K562 (cell line): ENCODE results near the gene FARSB. TPM values are rescaled to one million over a fixed set of nuclear protein-coding genes. Genes with fewer than 3 reads are reported as not detected.
A peak's percentile ranks its signal among the peaks of the same experiment; 100 is the strongest.

Experiments
- ATAC-seq: fragments of 200-7000 bp; cut with Tn5 transposase; 3 replicates; pipeline ENCODE4 v1.9.1; 2020; ENCODE audit warnings: moderate library complexity
- BruUV-seq: library from RNA; stranded (reverse); fragments of 400-500 nt; replicated peaks from 2 replicates; lab custom pipeline; 2021; lab: Mats Ljungman, UMichigan
- CTCF ChIA-PET: fragments of 300-600 bp; formaldehyde crosslinking; extraction: SDS; loops from one replicate; lab custom pipeline; 2021; ENCODE audit warnings: low intra/inter-chr PET ratio; lab: Yijun Ruan, JAX
- POLR2A ChIA-PET: fragments of 300-600, 350-650 bp; sonication (Branson Sonifier 250); formaldehyde crosslinking; extraction: SDS; loops from one replicate; lab custom pipeline; 2021; ENCODE audit warnings: antibody characterized with exemption, inconsistent platforms; lab: Yijun Ruan, JAX
- DNase-seq, 4 experiments: peaks; one replicate each; pipeline versions ENCODE4 v3.0.0 to v3.0.0-alpha.2; 2011 to 2018; ENCODE audit warnings: low spot score in 3 of 4, mixed read lengths in 3 of 4; ENCODE audit errors: extremely low read depth in 1 of 4
- FAIRE-seq: peaks from 2 replicates; lab custom pipeline; 2011; peaks lifted over from hg19 to GRCh38; lab: Jason Lieb, UNC
- H2AFZ ChIP-seq: 2 replicates; pipeline ENCODE4 v1.6.0; 2011; ENCODE audit warnings: low read depth, low read length, control low read depth, inconsistent platforms
- H3K27ac ChIP-seq: fragments of 200-600 bp; 3 replicates; pipeline ENCODE4 v1.8.0; 2011; ENCODE audit warnings: low read depth, mild to moderate bottlenecking, control low read depth, inconsistent platforms, low read length, moderate library complexity, mixed read lengths; ENCODE audit errors: extremely low read depth
- H3K27me3 ChIP-seq, 2 experiments: fragments of 300-600 bp in 1 of 2; 2 replicates in 1 of 2; 3 replicates in 1 of 2; pipeline versions ENCODE4 v1.6.0 to v1.8.0; 2011; ENCODE audit warnings: inconsistent platforms in 2 of 2, low read length in 2 of 2, mild to moderate bottlenecking in 1 of 2, mixed read lengths in 1 of 2, moderate library complexity in 1 of 2; ENCODE audit not compliant: control insufficient read depth in 2 of 2, insufficient read depth in 2 of 2
- H3K36me3 ChIP-seq: fragments of 300-600 bp; 3 replicates; pipeline ENCODE4 v1.8.0; 2011; ENCODE audit warnings: mild to moderate bottlenecking, low read length, inconsistent platforms; ENCODE audit not compliant: control insufficient read depth, insufficient read depth
- H3K4me1 ChIP-seq, 2 experiments: fragments of 200-600 bp in 1 of 2; replicated peaks in 1 of 2; 2 replicates in 1 of 2; 3 replicates in 1 of 2; pipeline versions ENCODE4 v1.5.1 to v1.8.0; 2011; ENCODE audit warnings: inconsistent platforms in 2 of 2, low read length in 2 of 2, mild to moderate bottlenecking in 1 of 2, mixed read lengths in 1 of 2, moderate library complexity in 1 of 2; ENCODE audit not compliant: control insufficient read depth in 2 of 2, insufficient read depth in 2 of 2
- H3K4me2 ChIP-seq: 2 replicates; pipeline ENCODE4 v1.6.1; 2011; ENCODE audit warnings: low read length, control low read depth, inconsistent platforms, mixed read lengths; ENCODE audit not compliant: insufficient read depth
- H3K4me3 ChIP-seq: fragments of 200-600 bp; sonication (generic), shearing (Covaris generic); 2 replicates; pipeline ENCODE4 v1.5.1; 2016; ENCODE audit warnings: control low read depth, inconsistent platforms
- H3K79me2 ChIP-seq: fragments of 200-600 bp; 3 replicates; pipeline ENCODE4 v1.8.0; 2011; ENCODE audit warnings: low read length, inconsistent platforms; ENCODE audit not compliant: control insufficient read depth, insufficient read depth
- H3K9ac ChIP-seq, 2 experiments: 2 replicates each; pipeline versions ENCODE4 v1.6.0 to v1.6.1; 2011; ENCODE audit warnings: low read depth in 2 of 2, low read length in 2 of 2, control low read depth in 1 of 2, inconsistent platforms in 1 of 2, mild to moderate bottlenecking in 1 of 2, mixed read lengths in 1 of 2; ENCODE audit not compliant: insufficient read depth in 1 of 2
- H3K9me1 ChIP-seq: one replicate; pipeline ENCODE4 v1.6.0; 2011; ENCODE audit warnings: inconsistent platforms, mild to moderate bottlenecking, low read length, moderate library complexity; ENCODE audit not compliant: control insufficient read depth, insufficient read depth
- H3K9me3 ChIP-seq: replicated peaks from 2 replicates; pipeline ENCODE4 v1.5.1; 2011; ENCODE audit warnings: low read depth, low read length, inconsistent platforms; ENCODE audit not compliant: control insufficient read depth, insufficient read depth
- H4K20me1 ChIP-seq: replicated peaks from 2 replicates; pipeline ENCODE4 v1.6.1; 2011; ENCODE audit warnings: low read length, inconsistent platforms, mixed read lengths; ENCODE audit not compliant: control insufficient read depth, insufficient read depth
- ZNF232 ChIP-seq: sonication (generic); formaldehyde crosslinking; IDR thresholded peaks from 2 replicates; pipeline ENCODE4 v1.8.0; 2022; ENCODE audit warnings: mild to moderate bottlenecking, missing genetic modification reagents
- WGBS: fragments of 100-300 bp; shearing (Covaris generic); methylation state at CpG from one replicate; pipeline ENCODE4 v1.1.6; 2016; ENCODE audit warnings: low coverage, mixed read lengths; ENCODE audit not compliant: insufficient coverage; ENCODE audit errors: missing lambda C conversion rate; 5-methylcytosine and 5-hydroxymethylcytosine counted together
- in situ Hi-C: fragments of 300-500 bp; cut with MboI; formaldehyde crosslinking; loops from 4 replicates; pipeline ENCODE4 v1.15.0; 2018; ENCODE audit warnings: inconsistent platforms, mixed read lengths
- intact Hi-C: fragments of 100-400 bp; cut with micrococcal nuclease; formaldehyde crosslinking; loops from 2 replicates; pipeline ENCODE4 v1.14.2; 2022
- polyA plus RNA-seq, 8 experiments: library from polyadenylated mRNA; depleted of rRNA in 4 of 8; stranded (reverse) in 5 of 8; unstranded in 3 of 8; fragments of >200 nt; fragmentation: Nextera tagmentation in 2 of 8; fragmentation: Illumina TruSeq in 1 of 8; extraction: Ambion mirVana in 2 of 8; extraction: Trizol in 1 of 8; gene quantifications; 2 replicates each; pipeline versions ENCODE4 v1.2.1 to v1.2.3, GENCODE V29; 2011 to 2014; ENCODE audit warnings: inconsistent platforms in 1 of 8, missing spikeins in 1 of 8
- total RNA-seq, 7 experiments: library from RNA; depleted of rRNA in 6 of 7; stranded (reverse); fragments of >200 nt in 6 of 7; fragmentation: Illumina TruSeq in 2 of 7; extraction: Trizol in 2 of 7; gene quantifications; 2 replicates each; pipeline versions ENCODE4 v1.2.1 to v1.2.3, GENCODE V29; 2011 to 2021; ENCODE audit warnings: low replicate concordance in 1 of 7
- TF ChIP-seq, protein P1 (sequence below): fragments of 250-450 bp; sonication (Bioruptor Pico); IDR thresholded peaks from 2 replicates; pipeline ENCODE4 v1.5.0; 2020; ENCODE audit warnings: mild to moderate bottlenecking, borderline replicate concordance
- TF ChIP-seq, protein P2 (sequence below): fragments of 450-650 bp; IDR thresholded peaks from 2 replicates; pipeline ENCODE4 v1.6.1; 2017; ENCODE audit warnings: antibody characterized with exemption
- TF ChIP-seq, protein P3 (sequence below), 2 experiments: fragments of 450-650 bp; formaldehyde crosslinking in 1 of 2; IDR thresholded peaks; 2 replicates each; pipeline versions ENCODE4 v1.4.0 to v1.6.1; 2014 to 2020; ENCODE audit warnings: mild to moderate bottlenecking in 2 of 2, borderline replicate concordance in 1 of 2, low read depth in 1 of 2

The FARSB gene
- total and polyA plus RNA-seq, 9 of the 15 experiments (the other 6 are each of a cell fraction or from before 2014, with no cell fraction given): 26.6 to 171 (median 55.7) TPM

DNA sequence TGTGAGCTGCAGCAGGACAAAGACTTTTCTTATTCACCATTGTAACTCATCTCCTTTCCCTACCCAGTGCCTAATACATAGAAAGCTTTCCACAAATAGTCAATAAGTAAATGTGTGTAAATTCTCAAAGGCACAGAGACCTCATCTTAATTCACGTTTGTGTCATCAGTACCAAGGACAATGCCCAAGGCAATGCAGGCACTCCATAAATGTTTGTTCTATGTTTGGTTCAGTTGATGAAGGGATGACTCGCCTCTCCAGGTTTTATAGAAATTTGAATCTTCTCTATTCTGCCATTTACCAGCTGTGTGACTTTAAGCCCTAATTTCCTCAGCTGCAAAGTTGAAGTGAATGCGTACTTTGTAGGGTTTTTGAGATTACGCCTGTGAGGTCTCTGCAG lies 13.5 kb upstream of the FARSB start:
- POLR2A ChIA-PET: no interaction called here
- no peak overlapping the region for H3K4me2 ChIP-seq

More for the DNA sequence above, 13.5 kb upstream of the FARSB start:
- no peaks in the 10 kb centered on the region for H3K36me3 ChIP-seq
- H4K20me1 ChIP-seq: no peaks in the 10 kb centered on the region
- H3K27ac ChIP-seq: no peak overlapping the region
- in situ Hi-C loops (no loop called here), intact Hi-C loops (no loop called here)
- FAIRE-seq: no peak
- H3K4me1 ChIP-seq: peaks cover 6 to 8% of the 10 kb centered on the region in 2 experiments; a peak in 3 of 5 replicates
- WGBS: 47% methylated on average over 4 of the region's 4 CpGs
- no peaks in the 10 kb centered on the region for H3K27me3 ChIP-seq
- no peaks in the 10 kb centered on the region for H3K79me2 ChIP-seq
- no peak overlapping the region for H3K4me3 ChIP-seq
- ATAC-seq: no peak
- no peaks in the 10 kb centered on the region for H3K9me1 ChIP-seq
- BruUV-seq: no TSS peak
- H3K9ac ChIP-seq: no peak overlapping the region
- CTCF ChIA-PET: no interaction called here
- no peak for TF ChIP-seq ZNF232 (CRISPR knock-in tag)
- TF ChIP-seq, protein P1, sequence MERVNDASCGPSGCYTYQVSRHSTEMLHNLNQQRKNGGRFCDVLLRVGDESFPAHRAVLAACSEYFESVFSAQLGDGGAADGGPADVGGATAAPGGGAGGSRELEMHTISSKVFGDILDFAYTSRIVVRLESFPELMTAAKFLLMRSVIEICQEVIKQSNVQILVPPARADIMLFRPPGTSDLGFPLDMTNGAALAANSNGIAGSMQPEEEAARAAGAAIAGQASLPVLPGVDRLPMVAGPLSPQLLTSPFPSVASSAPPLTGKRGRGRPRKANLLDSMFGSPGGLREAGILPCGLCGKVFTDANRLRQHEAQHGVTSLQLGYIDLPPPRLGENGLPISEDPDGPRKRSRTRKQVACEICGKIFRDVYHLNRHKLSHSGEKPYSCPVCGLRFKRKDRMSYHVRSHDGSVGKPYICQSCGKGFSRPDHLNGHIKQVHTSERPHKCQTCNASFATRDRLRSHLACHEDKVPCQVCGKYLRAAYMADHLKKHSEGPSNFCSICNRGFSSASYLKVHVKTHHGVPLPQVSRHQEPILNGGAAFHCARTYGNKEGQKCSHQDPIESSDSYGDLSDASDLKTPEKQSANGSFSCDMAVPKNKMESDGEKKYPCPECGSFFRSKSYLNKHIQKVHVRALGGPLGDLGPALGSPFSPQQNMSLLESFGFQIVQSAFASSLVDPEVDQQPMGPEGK (CRISPR knock-in tag): no peak
- TF ChIP-seq, protein P2, sequence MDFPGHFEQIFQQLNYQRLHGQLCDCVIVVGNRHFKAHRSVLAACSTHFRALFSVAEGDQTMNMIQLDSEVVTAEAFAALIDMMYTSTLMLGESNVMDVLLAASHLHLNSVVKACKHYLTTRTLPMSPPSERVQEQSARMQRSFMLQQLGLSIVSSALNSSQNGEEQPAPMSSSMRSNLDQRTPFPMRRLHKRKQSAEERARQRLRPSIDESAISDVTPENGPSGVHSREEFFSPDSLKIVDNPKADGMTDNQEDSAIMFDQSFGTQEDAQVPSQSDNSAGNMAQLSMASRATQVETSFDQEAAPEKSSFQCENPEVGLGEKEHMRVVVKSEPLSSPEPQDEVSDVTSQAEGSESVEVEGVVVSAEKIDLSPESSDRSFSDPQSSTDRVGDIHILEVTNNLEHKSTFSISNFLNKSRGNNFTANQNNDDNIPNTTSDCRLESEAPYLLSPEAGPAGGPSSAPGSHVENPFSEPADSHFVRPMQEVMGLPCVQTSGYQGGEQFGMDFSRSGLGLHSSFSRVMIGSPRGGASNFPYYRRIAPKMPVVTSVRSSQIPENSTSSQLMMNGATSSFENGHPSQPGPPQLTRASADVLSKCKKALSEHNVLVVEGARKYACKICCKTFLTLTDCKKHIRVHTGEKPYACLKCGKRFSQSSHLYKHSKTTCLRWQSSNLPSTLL: no peak
- TF ChIP-seq, protein P3, sequence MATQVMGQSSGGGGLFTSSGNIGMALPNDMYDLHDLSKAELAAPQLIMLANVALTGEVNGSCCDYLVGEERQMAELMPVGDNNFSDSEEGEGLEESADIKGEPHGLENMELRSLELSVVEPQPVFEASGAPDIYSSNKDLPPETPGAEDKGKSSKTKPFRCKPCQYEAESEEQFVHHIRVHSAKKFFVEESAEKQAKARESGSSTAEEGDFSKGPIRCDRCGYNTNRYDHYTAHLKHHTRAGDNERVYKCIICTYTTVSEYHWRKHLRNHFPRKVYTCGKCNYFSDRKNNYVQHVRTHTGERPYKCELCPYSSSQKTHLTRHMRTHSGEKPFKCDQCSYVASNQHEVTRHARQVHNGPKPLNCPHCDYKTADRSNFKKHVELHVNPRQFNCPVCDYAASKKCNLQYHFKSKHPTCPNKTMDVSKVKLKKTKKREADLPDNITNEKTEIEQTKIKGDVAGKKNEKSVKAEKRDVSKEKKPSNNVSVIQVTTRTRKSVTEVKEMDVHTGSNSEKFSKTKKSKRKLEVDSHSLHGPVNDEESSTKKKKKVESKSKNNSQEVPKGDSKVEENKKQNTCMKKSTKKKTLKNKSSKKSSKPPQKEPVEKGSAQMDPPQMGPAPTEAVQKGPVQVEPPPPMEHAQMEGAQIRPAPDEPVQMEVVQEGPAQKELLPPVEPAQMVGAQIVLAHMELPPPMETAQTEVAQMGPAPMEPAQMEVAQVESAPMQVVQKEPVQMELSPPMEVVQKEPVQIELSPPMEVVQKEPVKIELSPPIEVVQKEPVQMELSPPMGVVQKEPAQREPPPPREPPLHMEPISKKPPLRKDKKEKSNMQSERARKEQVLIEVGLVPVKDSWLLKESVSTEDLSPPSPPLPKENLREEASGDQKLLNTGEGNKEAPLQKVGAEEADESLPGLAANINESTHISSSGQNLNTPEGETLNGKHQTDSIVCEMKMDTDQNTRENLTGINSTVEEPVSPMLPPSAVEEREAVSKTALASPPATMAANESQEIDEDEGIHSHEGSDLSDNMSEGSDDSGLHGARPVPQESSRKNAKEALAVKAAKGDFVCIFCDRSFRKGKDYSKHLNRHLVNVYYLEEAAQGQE (IDR thresholded peaks at IDR 0.05; ENCODE audit: borderline replicate concordance): peak; percentile 21; the same call in 1 of the 2 replicates
- TF ChIP-seq, protein P3 (CRISPR knock-in tag; IDR thresholded peaks at IDR 0.05; ENCODE audit: low read depth): no peak
- DNase-seq: no peak
- no peak overlapping the region for H2AFZ ChIP-seq
- H3K9me3 ChIP-seq: no peaks in the 10 kb centered on the region
